GM12892 (cell line): ENCODE measurements around the gene MZF1.
"Not testable (repeated sequence)": the region's sequence is repeated elsewhere in the genome, so short reads cannot be mapped to it uniquely, and the experiment has no call there.

Experiments
- POLR2A ChIP-seq: IDR thresholded peaks from 2 replicates; pipeline ENCODE4 v1.6.1; 2011; ENCODE audit warnings: low read depth, low read length, control low read depth
- POLR2AphosphoS5 ChIP-seq: IDR thresholded peaks from 2 replicates; pipeline ENCODE4 v1.6.1; 2011; ENCODE audit warnings: low read depth, low read length, control low read depth
- TAF1 ChIP-seq: IDR thresholded peaks from 2 replicates; pipeline ENCODE4 v1.6.1; 2011; ENCODE audit warnings: low read depth, mild to moderate bottlenecking, control low read depth, low read length, borderline replicate concordance

- not testable (repeated sequence) for TF ChIP-seq POLR2A, TAF1, POLR2AphosphoS5
These were observed 34.1 kb upstream of the MZF1 start for GRCh38 chr19:58607213-58607612.
